NCI-H82 treated with DMSO at 0.1 percent for 48 hours (cell line): ENCODE measurements around the gene SPP1.
"Not testable (repeated sequence)": the region's sequence is repeated elsewhere in the genome, so short reads cannot be mapped to it uniquely, and the experiment has no call there.

Source experiments
- DNase-seq: peaks from one replicate; lab custom pipeline; 2025; ENCODE audit not compliant: unreplicated experiment; lab: John Stamatoyannopoulos, UW

The SPP1 gene

DNA sequence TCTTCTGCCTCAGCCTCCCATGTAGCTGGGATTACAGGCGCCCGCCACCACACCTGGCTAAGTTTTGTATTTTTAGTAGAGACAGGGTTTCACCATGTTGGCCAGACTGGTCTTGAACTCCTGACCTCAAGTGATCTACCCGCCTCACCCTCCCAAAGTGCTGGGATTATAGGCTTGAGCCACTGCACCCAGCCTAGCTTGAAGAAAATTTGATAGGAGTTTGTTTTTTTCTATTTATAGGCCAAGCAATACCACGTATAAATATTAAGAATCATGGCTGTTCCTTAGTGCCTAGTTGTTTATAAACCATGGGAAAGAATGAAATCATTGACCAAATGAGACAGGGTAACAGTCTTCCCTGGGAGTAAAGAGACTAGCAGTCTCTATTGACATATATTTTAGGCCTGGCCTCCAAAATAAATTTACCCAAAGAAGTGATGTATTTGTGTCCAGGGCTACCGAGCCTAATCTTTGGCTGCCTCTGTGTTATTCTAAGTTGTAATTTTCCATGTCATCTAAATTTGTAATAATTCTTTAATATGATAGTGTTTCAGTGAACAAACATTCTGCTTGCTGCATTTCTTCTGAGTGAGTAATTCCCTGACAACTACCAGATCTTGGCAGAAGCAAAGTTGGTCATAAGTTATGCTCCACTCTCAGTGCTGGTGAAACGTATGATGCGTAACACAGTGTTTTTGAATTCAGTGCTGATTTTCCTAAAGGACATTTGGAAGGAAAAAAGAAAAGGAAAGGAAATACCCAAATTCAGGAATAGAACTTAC, 42.2 kb downstream of the SPP1 start:
- DNase-seq = no peak

DNA sequence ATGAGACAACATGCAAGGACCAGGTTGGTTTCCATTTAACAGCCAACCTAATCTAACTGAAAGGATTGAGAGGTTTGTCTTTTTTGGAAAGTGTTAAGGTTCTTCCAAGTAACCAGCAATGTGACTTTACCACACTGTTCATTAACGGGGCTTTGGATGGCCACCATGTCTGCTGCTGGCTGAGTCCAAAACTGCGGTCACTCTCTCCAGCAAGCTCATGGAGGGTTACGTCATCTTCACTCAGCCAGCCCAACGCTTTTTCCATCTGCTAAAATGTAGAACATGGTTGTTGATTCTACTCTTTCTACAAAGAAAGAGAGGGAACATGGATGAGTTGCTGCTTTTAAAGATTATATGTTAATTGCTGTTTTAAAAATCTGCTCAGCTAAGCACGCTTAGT, 43.0 kb downstream of the SPP1 start:
- DNase-seq = no peak

DNA sequence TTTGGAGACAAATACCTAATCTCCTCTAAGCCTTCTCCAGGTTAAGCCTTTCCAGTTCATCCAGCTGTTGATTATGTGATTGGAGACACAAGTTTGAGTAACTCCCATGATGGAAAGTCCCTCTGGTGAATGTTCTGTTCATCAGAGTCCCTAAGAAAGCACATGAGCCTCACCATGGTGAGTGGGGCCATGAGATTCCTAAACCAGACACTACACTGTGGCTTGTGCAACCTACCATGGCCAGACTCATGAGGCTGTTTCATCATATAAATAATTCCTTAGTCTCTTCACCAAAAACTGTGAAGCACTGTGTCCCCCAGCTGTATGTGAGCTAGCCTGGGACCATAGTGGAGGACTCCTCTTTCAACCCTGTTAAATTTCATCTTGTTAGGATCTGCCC, 46.3 kb downstream of the SPP1 start:
- no peak for DNase-seq

DNA sequence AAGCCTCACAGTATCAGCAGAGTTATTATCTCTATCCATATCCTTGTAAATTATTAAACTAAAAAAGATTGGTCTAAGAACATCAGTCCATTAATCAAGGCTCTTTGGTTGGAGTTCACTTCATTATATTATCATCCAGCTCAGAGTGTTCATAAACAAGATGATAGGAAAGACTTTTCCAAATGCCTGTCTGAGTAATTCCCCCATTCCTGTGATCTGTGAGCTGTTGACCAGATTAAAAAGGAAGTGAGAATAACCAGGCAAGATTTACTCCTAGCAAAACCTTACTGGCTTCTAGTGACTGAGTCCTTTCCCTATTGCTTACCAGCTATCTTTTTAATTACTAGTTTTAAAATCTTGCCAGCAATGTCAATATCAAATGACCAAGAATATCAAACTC, 46.8 kb downstream of the SPP1 start:
- DNase-seq = no peak

DNA sequence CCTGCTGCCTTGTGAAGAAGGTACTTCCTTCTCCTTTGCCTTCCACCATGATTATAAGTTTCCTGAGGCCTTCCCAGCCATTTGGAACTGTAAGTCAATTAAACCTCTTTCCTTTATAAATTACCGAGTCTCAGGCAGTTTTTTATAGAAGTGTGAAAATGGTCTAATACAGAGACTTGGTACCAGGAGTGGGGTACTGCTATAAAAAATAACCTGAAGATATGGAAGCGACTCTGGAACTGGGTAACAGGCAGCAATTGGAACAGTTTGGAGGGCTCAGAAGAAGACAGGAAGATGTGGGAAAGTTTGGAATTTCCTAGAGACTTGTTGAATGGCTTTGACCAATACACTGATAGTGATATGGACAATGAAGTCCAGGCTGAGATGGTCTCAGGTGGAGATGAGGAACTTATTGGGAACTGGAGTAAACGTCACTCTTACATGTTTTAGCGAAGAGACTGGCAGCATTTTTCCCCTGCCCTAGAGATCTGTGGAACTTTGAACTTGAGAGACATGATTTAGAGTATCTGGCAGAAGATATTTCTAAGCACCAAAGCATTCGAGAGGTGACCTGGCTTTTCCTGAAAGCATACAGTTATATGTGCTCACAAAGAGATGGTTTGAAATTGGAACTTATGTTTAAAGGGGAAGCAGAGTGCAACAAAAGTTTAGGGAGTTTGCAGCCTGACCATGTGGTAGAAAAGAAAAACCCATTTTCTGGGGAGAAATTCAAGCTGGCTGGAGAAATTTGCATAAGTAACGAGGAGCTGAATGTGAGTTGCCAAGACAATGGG, 50.6 kb downstream of the SPP1 start:
- DNase-seq = not testable (repeated sequence)

DNA sequence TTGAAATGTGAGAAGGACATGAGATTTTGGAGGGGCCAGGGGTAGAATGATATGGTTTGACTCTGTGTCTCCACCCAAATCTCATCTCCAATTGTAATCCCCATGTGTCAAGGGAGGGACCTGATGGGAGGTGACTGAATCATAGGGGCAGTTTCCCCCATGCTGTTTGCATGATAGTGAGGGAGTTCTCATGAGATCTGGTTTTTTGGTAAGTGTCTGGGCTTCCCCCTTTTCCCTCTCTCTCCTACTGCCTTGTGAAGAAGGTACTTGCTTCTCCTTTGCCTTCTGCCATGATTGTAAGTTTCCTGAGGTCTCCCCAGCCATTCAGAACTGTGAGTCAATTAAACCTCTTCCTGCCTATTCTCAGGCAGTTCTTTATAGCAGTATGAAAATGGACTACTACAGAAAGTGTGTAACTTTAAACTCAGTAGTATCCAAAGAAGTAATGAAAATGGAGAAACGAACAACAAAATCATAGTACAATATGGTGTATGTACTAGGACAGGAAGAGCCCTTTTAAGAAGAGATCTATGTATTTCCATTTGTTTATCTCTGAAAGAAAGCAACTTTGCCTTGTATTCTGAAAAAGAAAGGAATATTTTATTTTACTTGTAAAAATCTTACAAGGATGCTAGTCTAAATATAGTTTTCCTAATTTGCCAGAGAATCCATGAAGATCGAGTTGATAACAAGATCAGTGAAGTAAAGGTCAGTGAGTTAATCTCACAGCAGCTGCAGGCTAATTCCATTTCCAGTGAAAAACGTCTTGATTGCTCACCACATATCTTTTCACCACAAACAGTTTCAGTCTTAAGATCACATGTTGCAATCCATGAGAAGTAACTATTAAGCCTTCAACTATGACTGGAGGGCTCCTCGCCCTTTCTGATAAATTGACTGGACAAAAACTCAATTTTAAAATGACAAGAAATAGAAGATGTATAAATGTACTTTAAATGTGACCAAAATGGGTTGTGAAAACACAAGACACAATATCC, 52.4 kb downstream of the SPP1 start:
- DNase-seq = peak; percentile 8

DNA sequence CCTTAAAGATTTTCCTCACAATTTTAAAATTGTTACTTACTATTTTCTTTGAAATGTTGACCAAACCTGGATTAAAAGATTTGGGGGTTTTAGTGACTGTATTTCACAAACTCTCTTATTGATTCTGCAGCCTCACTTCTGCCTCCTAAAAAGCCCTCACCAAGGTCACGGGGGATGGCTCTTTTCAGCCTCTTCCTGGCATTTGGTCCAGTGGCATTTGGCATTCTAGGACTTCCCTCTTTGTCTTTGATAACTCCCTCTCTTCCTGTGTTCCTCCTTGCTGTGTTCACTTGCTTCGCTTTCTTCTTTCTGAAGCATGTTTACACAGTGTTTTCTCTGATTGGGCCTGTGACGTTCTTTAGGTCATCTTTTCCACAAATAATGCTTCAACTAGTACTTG, 53.4 kb downstream of the SPP1 start:
- DNase-seq = no peak

DNA sequence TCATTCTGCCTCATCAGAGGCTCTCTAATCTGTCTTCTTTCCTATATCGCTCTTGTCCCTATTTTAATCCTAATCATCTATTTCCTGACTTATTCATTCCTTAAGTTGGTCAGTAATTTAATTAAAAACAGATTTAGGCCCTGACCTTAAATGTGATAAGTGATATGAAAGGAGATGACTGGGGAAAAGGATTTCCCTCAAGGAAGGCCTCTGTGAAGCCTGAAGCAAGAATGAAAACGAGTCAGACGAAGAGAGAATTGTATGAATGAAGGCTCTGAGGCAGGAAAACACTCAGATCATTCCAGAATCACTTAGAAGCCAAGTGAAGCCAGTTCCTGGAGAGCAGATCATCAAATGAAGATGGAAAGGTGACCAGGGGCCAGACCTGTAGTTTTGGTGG, 54.0 kb downstream of the SPP1 start:
- DNase-seq = peak; percentile 4

DNA sequence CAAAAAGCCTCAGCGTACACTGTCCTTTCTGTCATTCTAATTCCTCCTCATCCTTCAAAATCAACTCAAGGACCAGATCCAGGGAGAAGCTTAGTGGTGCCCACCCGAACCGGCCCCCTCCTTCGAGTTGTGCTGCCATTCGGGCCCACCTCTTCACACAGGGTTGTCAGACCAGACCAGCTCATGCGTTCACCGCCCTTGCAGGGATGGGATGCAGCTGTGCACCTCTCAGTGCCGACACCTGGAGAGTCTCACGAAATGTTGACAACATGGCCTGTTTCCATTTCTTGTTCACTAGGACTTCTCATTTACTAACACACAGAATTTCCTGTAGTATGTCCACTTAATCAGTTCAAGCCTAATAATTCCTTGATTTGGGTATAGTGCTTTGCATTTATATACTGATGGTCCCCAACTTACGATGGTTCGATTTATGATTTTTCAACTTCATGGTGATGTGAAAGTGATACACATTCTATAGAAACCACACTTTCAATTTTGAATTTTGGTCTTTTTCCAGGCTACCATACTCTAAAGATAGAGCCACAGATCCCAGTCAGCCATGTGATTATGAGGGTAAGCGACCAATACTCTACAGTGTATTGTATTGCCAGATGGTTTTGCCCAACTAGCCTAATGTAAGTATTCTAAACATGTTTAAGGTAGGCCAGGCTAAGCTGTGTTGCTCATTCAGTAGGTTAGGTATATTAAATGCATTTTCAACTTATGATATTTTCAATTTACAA, 55.2 kb downstream of the SPP1 start:
- DNase-seq = no peak
